Thyroid gland (tissue), 4 donors: Measurements from ENCODE around the gene WFDC9. TPM values are rescaled to one million over a fixed set of nuclear protein-coding genes. Genes with fewer than 3 reads are reported as not detected.
"Not testable (repeated sequence)": the region's sequence is repeated elsewhere in the genome, so short reads cannot be mapped to it uniquely, and the experiment has no call there.

Experiments used
- DNase-seq, 2 donors: peaks; one replicate each; pipeline ENCODE4 v3.0.0-alpha.2; 2019
- H3K27ac ChIP-seq, 3 donors: fragments of 200-600 bp; sonication (generic); 1 replicate in 2 of 3; 2 replicates in 1 of 3; pipeline ENCODE4 v1.5.1; 2016 to 2019; ENCODE audit warnings: mild to moderate bottlenecking in 1 of 3, moderate library complexity in 1 of 3
- H3K27me3 ChIP-seq: fragments of 200-600 bp; sonication (generic); one replicate; pipeline ENCODE4 v1.5.1; 2019
- H3K36me3 ChIP-seq, 2 donors: fragments of 200-600 bp; sonication (generic); one replicate each; pipeline ENCODE4 v1.5.1; 2016 to 2019
- H3K4me1 ChIP-seq, 2 donors: fragments of 200-600 bp; sonication (generic); one replicate each; pipeline ENCODE4 v1.5.1; 2017 to 2019
- H3K4me3 ChIP-seq, 3 donors: fragments of 200-600 bp; sonication (generic); replicated peaks in 1 of 3; 1 replicate in 2 of 3; 2 replicates in 1 of 3; pipeline ENCODE4 v1.5.1; 2016; ENCODE audit warnings: mild to moderate bottlenecking in 1 of 3
- H3K9me3 ChIP-seq: fragments of 200-600 bp; sonication (generic); one replicate; pipeline ENCODE4 v1.5.1; 2017
- POLR2A ChIP-seq, 2 donors: fragments of 450-650 bp; IDR thresholded peaks; one replicate each; pipeline ENCODE4 v1.6.1; 2017; ENCODE audit warnings: antibody characterized with exemption in 2 of 2, mild to moderate bottlenecking in 2 of 2, moderate library complexity in 1 of 2
- WGBS, 2 donors: methylation state at CpG; one replicate each; pipeline ENCODE4 v1.1.5; 2017; 5-methylcytosine and 5-hydroxymethylcytosine counted together
- intact Hi-C: fragments of 100-400 bp; cut with DNase I; formaldehyde crosslinking; loops from one replicate; pipeline ENCODE4 v1.15.1; 2023
- small RNA-seq: library from RNA; depleted of rRNA; stranded (forward); fragments of <200 nt; gene quantifications from one replicate; pipeline ENCODE3, GENCODE V24; 2016
- total RNA-seq, 4 donors: library from RNA; depleted of rRNA; stranded (reverse); fragments of >200 nt; gene quantifications; one replicate each; pipeline ENCODE4 v1.2.3, GENCODE V29; 2016
- TF ChIP-seq, protein P1 (sequence below), 6 experiments: fragments of 200-600 bp in 3 of 6; fragments of 450-650 bp in 3 of 6; sonication (generic) in 3 of 6; IDR thresholded peaks; one replicate each; pipeline ENCODE4 v1.5.1; 2016 to 2019; ENCODE audit warnings: antibody characterized with exemption in 6 of 6, mild to moderate bottlenecking in 2 of 6, inconsistent platforms in 1 of 6, moderate library complexity in 1 of 6

WFDC9 gene
- total RNA-seq, 4 donors from 2014 or later = not detected

DNA sequence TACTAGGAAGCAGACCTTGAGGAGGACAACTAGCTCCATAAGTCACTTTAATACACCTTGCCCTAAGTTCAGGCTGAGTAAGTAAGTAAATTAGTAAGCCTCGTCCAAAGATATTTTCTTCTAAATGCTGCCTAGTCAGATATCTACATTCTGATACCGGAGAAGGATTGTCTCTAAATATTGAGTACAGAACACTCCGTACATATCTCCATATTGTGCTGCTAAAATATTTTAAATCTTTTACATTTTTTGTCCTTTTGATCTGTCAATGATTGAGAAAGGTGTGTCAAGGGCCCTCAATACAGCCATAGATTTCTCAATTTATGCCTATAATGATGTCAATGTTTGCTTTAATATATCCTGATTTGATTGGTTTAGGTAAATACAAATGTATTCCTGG, 55.2 kb downstream of the WFDC9 start:
- no peaks in the 10 kb centered on the region for H3K36me3 ChIP-seq
- intact Hi-C loops = no loop called here
- H3K9me3 ChIP-seq = no peaks in the 10 kb centered on the region
- no peak overlapping the region for H3K27ac ChIP-seq
- DNase-seq = no peak
- H3K4me3 ChIP-seq = no peak overlapping the region
- peaks cover 13 to 21% of the 10 kb centered on the region in 2 donors for H3K4me1 ChIP-seq
- H3K27me3 ChIP-seq = no peaks in the 10 kb centered on the region
- WGBS, 2 donors = 93 to 97% methylated on average over 3 of the region's 3 CpGs
- TF ChIP-seq, protein P1, sequence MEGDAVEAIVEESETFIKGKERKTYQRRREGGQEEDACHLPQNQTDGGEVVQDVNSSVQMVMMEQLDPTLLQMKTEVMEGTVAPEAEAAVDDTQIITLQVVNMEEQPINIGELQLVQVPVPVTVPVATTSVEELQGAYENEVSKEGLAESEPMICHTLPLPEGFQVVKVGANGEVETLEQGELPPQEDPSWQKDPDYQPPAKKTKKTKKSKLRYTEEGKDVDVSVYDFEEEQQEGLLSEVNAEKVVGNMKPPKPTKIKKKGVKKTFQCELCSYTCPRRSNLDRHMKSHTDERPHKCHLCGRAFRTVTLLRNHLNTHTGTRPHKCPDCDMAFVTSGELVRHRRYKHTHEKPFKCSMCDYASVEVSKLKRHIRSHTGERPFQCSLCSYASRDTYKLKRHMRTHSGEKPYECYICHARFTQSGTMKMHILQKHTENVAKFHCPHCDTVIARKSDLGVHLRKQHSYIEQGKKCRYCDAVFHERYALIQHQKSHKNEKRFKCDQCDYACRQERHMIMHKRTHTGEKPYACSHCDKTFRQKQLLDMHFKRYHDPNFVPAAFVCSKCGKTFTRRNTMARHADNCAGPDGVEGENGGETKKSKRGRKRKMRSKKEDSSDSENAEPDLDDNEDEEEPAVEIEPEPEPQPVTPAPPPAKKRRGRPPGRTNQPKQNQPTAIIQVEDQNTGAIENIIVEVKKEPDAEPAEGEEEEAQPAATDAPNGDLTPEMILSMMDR (IDR thresholded peaks at IDR 0.05) = no peak
- no peak for TF ChIP-seq POLR2A (IDR thresholded peaks at IDR 0.05)

DNA sequence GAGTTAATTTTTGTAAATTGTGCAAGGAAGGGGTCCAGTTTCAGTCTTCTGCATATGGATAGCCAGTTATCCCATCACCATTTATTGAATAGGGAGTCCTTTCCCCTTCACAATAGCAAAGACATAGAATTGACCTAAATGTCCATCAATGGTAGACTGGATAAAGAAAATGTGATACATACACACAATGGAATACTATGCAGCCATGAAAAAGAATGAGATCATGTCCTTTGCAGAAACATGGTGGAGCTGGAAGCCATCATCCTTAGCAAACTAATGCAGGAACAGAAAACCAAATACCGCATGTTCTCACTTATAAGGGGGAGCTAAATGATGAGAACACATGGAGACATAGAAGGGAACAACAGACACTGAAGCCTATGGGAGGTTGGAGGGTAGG, 61.4 kb downstream of the WFDC9 start:
- H3K27me3 ChIP-seq, H3K36me3 ChIP-seq, H3K9me3 ChIP-seq, DNase-seq, H3K4me1 ChIP-seq, H3K4me3 ChIP-seq, intact Hi-C loops, H3K27ac ChIP-seq: not testable (repeated sequence)
- WGBS, 2 donors = 79 to 84% methylated on average over 1 of the region's 1 CpG

DNA sequence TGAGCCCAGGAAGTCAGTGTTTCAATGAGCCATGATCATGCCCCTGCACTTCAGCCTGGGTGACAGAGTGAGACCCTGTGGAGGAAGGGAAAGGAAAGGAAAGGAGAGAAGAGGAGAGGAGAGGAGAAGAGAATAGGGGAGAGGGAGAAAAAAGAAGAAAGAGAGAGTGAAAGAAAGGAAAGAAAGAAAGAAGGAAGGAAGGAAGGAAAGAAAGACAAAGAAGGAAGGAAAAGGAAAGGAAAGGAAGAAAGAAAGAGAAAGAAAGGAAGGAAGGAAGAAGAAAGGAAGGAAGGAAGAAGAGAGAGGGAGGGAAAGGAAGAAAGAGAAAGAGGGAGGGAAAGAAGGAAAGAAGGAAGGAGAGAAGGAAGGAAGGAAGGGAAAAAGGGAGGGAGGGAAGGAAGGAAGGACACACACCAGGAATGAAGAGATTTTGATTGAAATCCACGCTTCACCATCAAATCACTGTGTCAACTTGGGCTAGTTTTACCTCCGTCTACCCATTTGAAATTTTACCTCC, 66.3 kb downstream of the WFDC9 start:
- no peaks in the 10 kb centered on the region for H3K36me3 ChIP-seq
- intact Hi-C loops = no loop called here
- TF ChIP-seq, protein P1 (IDR thresholded peaks at IDR 0.05) = no peak
- no peak for TF ChIP-seq POLR2A (IDR thresholded peaks at IDR 0.05)
- H3K27ac ChIP-seq = no peak overlapping the region
- 90% methylated on average over 2 of the region's 2 CpGs for WGBS, 2 donors
- H3K4me1 ChIP-seq = peaks cover 3 to 5% of the 10 kb centered on the region in 2 donors
- DNase-seq = no peak
- H3K4me3 ChIP-seq = no peak overlapping the region
- no peaks in the 10 kb centered on the region for H3K27me3 ChIP-seq
- no peaks in the 10 kb centered on the region for H3K9me3 ChIP-seq

Small RNA genes lying within 50 kb of the gene (small RNA-seq; reads per million reads assigned to genes)
- not detected for gene RNA5SP485

Other genes with a start within 250 kb of the WFDC9 start
- 10 to 100 TPM; 12.1 to 47.4 (median 20.9) TPM for gene DBNDD2, start 223.0 kb downstream of the WFDC9 start, total RNA-seq
- gene PIGT, start 215.1 kb downstream of the WFDC9 start, total RNA-seq = 100 to 1,000 TPM in 3 of 4 donors, 10 to 100 TPM in 1; 85.0 to 122 (median 114) TPM
- gene WFDC2, start 161.5 kb downstream of the WFDC9 start, total RNA-seq = 100 to 1,000 TPM; 109 to 163 (median 131) TPM
- gene SPINT3, start 115.7 kb downstream of the WFDC9 start, total RNA-seq = not detected
- not detected for gene WFDC6, start 91.8 kb downstream of the WFDC9 start, total RNA-seq
- gene EPPIN, start 83.9 kb downstream of the WFDC9 start, total RNA-seq = 1 to 10 TPM in 3 of 4 donors, under 1 TPM in 1; 0.45 to 4.2 (median 1.7) TPM
- gene WFDC8, start 52.0 kb downstream of the WFDC9 start, total RNA-seq = 1 to 10 TPM in 1 of 4 donors, under 1 TPM in 1, not detected in 2; 0.78 to 1.3 TPM
- not detected for gene WFDC10A, start 1.5 kb downstream of the WFDC9 start, total RNA-seq
- gene WFDC11, start 39.0 kb upstream of the WFDC9 start, total RNA-seq = not detected
- gene WFDC13, start 70.8 kb upstream of the WFDC9 start, total RNA-seq = not detected
- not detected for gene WFDC10B, start 73.7 kb upstream of the WFDC9 start, total RNA-seq
- gene SPINT4, start 91.1 kb upstream of the WFDC9 start, total RNA-seq = not detected
- gene WFDC3, start 160.6 kb upstream of the WFDC9 start, total RNA-seq = under 1 TPM in 1 of 4 donors, not detected in 3; 0.94 TPM
- gene DNTTIP1, start 160.7 kb upstream of the WFDC9 start, total RNA-seq = 10 to 100 TPM; 22.1 to 26.4 (median 24.9) TPM
- 1 to 10 TPM in 2 of 4 donors, under 1 TPM in 1, not detected in 1; 0.45 to 5.8 (median 2.6) TPM for gene UBE2C, start 181.4 kb upstream of the WFDC9 start, total RNA-seq
- 1 to 10 TPM in 1 of 4 donors, not detected in 3; 1.4 TPM for gene TNNC2, start 196.0 kb upstream of the WFDC9 start, total RNA-seq
- gene SNX21, start 202.5 kb upstream of the WFDC9 start, total RNA-seq = 10 to 100 TPM; 41.5 to 54.9 (median 48.8) TPM
- 10 to 100 TPM; 36.3 to 73.8 (median 50.6) TPM for gene ACOT8, start 226.1 kb upstream of the WFDC9 start, total RNA-seq
- gene ZSWIM3, start 226.3 kb upstream of the WFDC9 start, total RNA-seq = 1 to 10 TPM; 2.2 to 4.5 (median 3.9) TPM
- 10 to 100 TPM in 2 of 4 donors, 1 to 10 TPM in 2; 7.7 to 14.6 (median 10.9) TPM for gene ZSWIM1, start 249.9 kb upstream of the WFDC9 start, total RNA-seq